NCI-H526 treated with DMSO at 0.1 percent for 48 hours (cell line): ENCODE results near the gene QRICH1.

ENCODE experiments used
- DNase-seq: peaks from one replicate; lab custom pipeline; 2025; lab: John Stamatoyannopoulos, UW

QRICH1 gene

GRCh38 chr3:49032646-49033304, 61.1 kb downstream of the QRICH1 start:
- no peak for DNase-seq

- DNase-seq, result no peak
Measured at GRCh38 chr3:49030321-49030720, 63.5 kb downstream of the QRICH1 start.

- no peak for DNase-seq
Measured at GRCh38 chr3:49029563-49029884, 64.3 kb downstream of the QRICH1 start.

DNA sequence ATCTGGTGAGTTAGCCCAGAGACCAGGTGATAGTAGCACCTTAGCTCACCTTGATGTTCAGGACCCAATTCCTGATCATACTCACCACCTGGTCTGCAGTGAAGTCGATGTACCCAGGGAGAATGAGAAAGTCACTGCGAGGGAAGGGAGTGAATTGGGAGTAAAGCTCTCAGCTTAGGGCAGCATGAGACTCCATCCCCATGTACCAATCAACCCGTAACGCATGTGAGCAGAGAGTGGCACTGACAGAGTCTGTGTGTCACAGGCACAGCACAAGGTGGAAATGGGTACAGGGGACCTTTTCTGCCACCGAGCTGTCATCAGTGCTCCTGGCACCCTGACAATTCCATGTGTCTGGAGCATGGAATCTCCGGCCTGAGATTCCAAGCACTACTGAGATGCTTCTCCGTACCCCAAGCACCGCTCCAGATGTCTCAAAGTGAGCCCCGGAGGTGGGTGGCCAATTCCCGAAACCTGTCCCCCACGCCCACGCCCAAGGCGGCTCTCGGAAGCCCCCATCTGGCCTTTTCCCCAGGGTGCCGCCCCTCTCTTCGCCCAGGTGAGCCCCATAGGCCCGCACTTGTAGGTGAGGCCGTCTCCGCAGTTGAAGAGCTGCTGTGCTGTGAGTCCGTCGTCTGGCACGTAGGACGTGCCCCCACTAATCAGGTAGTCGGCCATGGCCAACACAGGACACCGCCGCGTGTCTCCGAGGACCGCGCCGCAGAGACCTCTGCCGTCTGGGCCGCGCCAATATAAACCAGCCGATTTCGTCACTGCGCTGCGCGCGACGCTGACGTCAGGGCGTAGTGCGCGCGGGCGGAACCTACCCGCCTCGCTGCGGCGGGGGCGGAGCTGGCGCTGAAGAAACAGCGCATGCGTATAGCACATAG, 65.0 kb downstream of the QRICH1 start, which contains the start of gene IMPDH2:
TSS of gene IMPDH2 (minus strand) at position 726 of the 890 bp plus-strand sequence. CDS start at position 678, 48 bp downstream.
- peak; percentile 70 for DNase-seq

DNA sequence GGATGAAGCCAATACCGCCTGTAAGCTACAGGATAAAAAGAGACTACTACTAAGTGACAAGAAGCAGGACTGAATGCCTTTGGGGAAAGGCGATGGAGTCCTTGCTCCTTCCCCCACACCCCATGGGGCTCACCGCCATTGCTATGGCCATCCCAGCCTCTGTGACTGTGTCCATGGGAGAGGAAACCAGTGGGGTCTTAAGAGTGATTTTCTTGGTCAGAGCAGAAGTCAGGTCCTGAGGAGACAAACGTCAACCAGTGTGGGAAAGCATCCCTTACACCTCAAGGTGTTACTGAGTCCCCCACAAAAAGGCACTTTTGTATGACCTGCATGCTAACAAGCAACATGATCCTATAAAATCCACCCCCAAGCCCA, 65.6 kb downstream of the QRICH1 start:
- DNase-seq, result no peak

- no peak for DNase-seq
Measured at GRCh38 chr3:49027634-49028033, 66.2 kb downstream of the QRICH1 start.

- DNase-seq, result no peak
Measured at GRCh38 chr3:49026536-49026935, 67.3 kb downstream of the QRICH1 start.

GRCh38 chr3:49025793-49026520, 67.9 kb downstream of the QRICH1 start:
- DNase-seq, result no peak

DNA sequence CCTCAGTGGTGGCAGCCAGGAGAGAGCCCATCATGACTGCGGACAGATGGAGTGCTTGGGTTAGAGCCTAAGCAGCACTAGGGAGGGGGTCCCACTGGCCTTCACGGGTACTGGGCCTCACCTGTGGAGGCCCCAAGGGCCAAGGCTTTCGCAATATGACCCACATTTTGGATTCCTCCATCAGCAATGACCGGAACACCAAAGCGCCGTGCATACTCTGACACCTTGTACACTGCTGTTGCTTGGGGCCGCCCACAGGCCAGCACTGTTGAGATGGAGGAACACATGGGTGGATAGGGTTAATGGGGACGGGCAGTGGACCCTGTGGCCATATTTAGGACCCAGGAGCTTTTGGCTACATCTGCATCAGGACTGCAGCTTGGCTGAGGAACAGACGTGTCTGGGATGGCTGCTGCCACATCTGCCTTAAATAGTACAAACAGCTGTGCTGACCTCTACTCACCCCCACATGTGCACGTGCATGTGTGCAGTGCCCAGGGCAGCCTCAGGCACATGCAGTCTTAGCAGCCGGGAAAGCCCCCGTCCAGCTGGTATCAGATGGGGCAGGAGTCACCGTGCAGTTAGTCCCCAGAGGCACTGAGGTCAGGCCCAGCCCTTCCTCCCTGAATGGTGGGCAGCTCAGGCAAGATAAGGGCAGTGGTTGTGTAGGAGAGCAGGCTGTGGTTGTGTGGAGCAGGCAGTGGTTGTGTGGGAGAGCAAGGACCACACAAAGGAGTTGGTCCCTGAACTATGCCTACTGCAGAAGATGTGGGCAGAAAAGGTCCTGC, 68.7 kb downstream of the QRICH1 start:
- DNase-seq, result no peak

DNA sequence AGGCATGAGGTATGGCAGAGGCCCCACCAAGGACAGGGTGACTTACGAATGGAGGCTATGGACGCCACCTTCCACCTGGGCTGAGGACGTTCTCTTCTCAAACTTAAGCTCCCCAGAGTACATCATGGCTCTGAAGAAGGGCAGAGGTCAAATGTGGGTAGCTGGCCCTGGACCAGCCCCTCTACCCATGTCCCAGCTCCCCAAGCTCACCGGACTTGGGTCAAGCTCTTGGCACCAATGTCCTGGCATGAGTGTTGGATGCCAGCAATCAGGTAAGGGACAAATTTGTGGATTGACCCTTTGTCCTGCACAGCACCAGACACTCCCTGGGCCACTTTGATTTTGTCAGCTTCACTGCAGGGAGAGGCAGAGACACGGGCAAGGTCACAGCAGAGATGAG, 69.4 kb downstream of the QRICH1 start:
- no peak for DNase-seq

DNA sequence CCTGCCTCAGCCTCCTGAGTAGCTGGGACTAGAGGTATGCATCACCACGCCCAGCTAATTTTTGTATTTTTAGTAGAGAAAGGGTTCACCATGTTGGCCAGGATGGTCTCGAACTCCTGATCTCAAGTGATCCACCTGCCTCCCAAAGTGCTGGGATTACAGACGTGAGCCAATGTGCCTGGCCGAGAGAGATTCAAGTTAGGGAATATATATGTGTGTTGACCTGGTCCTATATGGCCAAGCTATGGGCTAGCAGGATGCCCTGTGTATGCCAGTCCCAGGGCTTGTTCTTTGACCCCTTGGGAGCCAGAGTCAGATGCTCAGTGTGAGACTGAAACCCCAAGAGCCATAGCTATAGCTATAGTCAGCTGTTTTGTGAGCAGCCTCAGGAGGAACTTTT, 70.1 kb downstream of the QRICH1 start:
- DNase-seq, result no peak

DNA sequence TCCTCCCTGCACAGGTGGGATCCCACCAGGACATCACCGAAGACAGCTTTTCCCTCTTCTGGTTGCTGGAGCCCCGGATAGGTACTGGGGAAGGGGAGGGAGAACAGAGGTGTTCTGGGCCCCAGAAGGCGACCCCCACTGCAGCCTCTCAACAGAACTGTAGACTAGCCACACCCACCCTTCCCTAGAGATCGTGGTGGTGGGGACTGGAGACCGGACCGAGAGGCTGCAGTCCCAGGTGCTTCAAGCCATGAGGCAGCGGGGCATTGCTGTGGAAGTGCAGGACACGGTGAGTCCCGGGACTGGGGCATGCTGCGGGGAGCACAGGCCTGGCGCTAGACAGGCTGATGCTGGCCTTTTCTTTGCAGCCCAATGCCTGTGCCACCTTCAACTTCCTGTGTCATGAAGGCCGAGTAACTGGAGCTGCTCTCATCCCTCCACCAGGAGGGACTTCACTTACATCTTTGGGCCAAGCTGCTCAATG, 71.1 kb downstream of the QRICH1 start:
- DNase-seq, result no peak

- peak; percentile 97 for DNase-seq
Measured at GRCh38 chr3:49021813-49022687, 71.8 kb downstream of the QRICH1 start, which contains the start of gene NDUFAF3. TSS of gene NDUFAF3 (plus strand) at chr3:49022121. CDS start at chr3:49022145, 24 bp downstream.

- peak; percentile 97 for DNase-seq
Measured at GRCh38 chr3:49021213-49021812, 72.6 kb downstream of the QRICH1 start.

DNA sequence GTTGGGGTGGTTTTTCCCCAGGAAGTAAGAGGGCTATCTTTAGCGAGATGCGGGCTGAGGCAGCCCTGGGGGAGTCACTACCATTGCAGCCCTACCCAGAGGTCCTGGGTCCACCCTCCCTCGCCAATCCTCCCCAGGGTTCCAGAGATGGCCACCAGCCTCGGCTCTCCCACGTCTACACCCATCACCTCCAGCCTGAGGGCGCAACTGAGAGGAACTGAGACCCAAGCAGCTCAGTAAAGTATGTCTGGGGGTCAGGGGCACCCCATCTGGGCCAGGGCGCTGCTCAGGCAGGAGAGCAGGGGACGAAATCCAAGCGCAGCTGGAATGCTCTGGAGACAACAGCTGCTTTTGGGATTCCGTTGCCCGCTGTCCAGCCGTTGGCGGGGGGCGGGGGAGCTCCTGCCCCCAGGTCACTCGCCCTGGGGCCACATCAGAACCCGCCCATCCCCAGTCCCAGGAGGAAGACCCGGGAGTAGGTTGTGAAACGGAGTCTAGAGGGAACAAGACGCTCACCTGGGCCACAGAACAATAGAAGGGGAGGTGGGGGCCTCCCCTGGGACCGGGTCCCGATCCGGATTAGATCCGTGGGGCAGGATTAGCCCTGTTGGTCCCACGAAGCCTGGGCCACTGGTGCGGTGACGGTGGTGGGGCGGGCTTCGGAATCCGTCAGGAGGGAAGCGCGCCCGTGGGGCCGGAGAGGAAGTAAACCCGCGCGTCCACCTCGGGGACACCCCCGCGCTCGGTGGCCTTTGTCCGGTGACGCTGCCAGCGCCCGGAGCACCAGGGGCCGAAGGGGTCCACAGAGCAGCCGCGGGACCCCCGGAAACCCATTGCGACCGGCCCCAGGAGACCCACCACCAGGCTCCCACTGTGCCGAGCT, 73.3 kb downstream of the QRICH1 start:
- DNase-seq, result no peak

DNA sequence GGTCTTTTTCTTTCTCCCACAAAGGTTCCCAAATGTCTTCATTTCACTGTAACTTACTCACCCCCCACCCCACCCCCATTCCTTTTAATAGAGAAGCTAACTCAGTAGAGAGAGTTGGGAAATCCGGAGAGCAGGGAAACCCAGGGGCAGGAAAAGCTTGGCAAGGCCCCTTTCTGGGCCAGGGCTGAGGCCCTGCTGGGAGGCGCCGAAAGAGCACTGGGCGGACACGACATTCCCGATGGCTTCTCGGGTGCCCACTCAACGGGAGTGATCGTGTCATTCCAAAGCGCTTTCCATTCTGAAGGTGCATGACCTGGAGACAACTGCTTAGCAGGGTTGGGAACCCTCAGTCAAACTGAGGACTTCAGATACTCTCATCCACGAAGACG, 73.9 kb downstream of the QRICH1 start:
- DNase-seq, result peak; percentile 8

- peak; percentile 59 for DNase-seq
Measured at GRCh38 chr3:49018707-49019006, 75.2 kb downstream of the QRICH1 start.

- peak; percentile 62 for DNase-seq
Measured at GRCh38 chr3:49017971-49018706, 75.7 kb downstream of the QRICH1 start, which contains the start of gene DALRD3. TSS of gene DALRD3 (minus strand) at chr3:49018580. CDS start at chr3:49018564, 16 bp downstream.
